ENCODE data around the gene COL18A1. TPM values are rescaled to one million over a fixed set of nuclear protein-coding genes. Genes with fewer than 3 reads are reported as not detected.

COL18A1 gene
- total and polyA plus RNA-seq, 2 of the 8 experiments (the other 6 are each of a cell fraction or from before 2014, with no cell fraction given): 145 to 201 TPM

- WGBS, 2 experiments (ENCODE audit: extremely low coverage in 1 of 2, insufficient coverage in 1 of 2, insufficient read length in 1 of 2, insufficient replicate concordance in 2 of 2, low coverage in 1 of 2, low lambda C conversion rate in 2 of 2, missing lambda C conversion rate in 1 of 2): 87% methylated on average over 18 of the region's 21 CpGs; no CpG with 5 or more reads in 1 of the 2 experiments
- FAIRE-seq: no peak
- Histone ChIP-seq H2AK5ac (ENCODE audit: low read depth, low read length) (peak overlapping the region; percentile 41; the same call in 1 of the 2 replicates), H3K14ac (ENCODE audit: insufficient read length) (no peak overlapping the region), H4K20me1 (replicated peaks in 1 of 2; ENCODE audit: control insufficient read depth in 1 of 2, insufficient read depth in 2 of 2, low read length in 2 of 2) (no peaks in the 10 kb centered on the region), H3K9ac (replicated peaks in 1 of 4; ENCODE audit: extremely low read depth in 1 of 4, low read depth in 3 of 4, low read length in 3 of 4) (0 out of 7 replicates have a peak overlapping the region, but pooled peaks of 1 of the 4 experiments have one; percentile 1), H3K18ac (ENCODE audit: extremely low read depth, low read length) (no peak overlapping the region), H2BK15ac (ENCODE audit: low read length) (peak overlapping the region; percentile 23; the same call in 1 of the 2 replicates), H3K9me3 (ENCODE audit: insufficient read depth in 2 of 2, low read depth in 1 of 2, low read length in 1 of 2) (peaks cover 10 to 13% of the 10 kb centered on the region in 2 experiments; a peak in 3 of 4 replicates), H3K27me3 (replicated peaks in 1 of 4; ENCODE audit: control insufficient read depth in 3 of 4, extremely low read depth in 1 of 4, insufficient read depth in 3 of 4, low read length in 3 of 4) (no peaks in the 10 kb centered on the region; a peak in 1 of 7 replicates), H3K79me1 (ENCODE audit: low read depth, low read length) (no peaks in the 10 kb centered on the region), H3K23me2 (ENCODE audit: low read depth, low read length) (no peaks in the 10 kb centered on the region), H3K36me3 (ENCODE audit: control insufficient read depth in 2 of 4, insufficient read depth in 4 of 4, low read length in 3 of 4) (no peaks in the 10 kb centered on the region), H2BK12ac (ENCODE audit: low read depth, low read length) (no peak overlapping the region; the same call in 1 of the 2 replicates), H3K4me1 (replicated peaks in 1 of 4; ENCODE audit: control insufficient read depth in 3 of 4, insufficient read depth in 4 of 4, low read length in 3 of 4) (peaks cover 6 to 10% (median 7%) of the 10 kb centered on the region in 4 experiments), H3K23ac (ENCODE audit: insufficient read length) (no peak overlapping the region), H2AFZ (ENCODE audit: low read length) (no peak overlapping the region), H3K79me2 (ENCODE audit: control insufficient read depth in 1 of 2, insufficient read depth in 2 of 2, low read length in 2 of 2) (no peaks in the 10 kb centered on the region), H2BK120ac (replicated peaks; ENCODE audit: low read depth, low read length) (no peak overlapping the region), H3K27ac (ENCODE audit: low read depth, low read length) (no peak overlapping the region), H4K5ac (ENCODE audit: insufficient read length, low read depth, low read length) (no peak overlapping the region), H2BK5ac (ENCODE audit: low read depth, low read length) (0 out of 2 replicates have a peak overlapping the region, but pooled peaks have one; percentile 61), H4K91ac (replicated peaks; ENCODE audit: insufficient read length, low read length) (peak overlapping the region; percentile 86), H2BK20ac (ENCODE audit: low read length) (peak overlapping the region; percentile 75), H3K4me2 (ENCODE audit: insufficient read depth in 1 of 2, low read depth in 2 of 2, low read length in 2 of 2) (no peak overlapping the region), H3K56ac (replicated peaks; ENCODE audit: insufficient read length, low read depth, low read length) (no peak overlapping the region), H4K8ac (ENCODE audit: extremely low read depth, insufficient read depth, low read length) (no peak overlapping the region; the same call in 1 of the 2 replicates), H3K4ac (replicated peaks; ENCODE audit: insufficient read length, low read depth, low read length) (no peak overlapping the region), H3K4me3 (ENCODE audit: extremely low read depth in 1 of 4, insufficient read depth in 2 of 4, low read depth in 3 of 4, low read length in 4 of 4) (no peak overlapping the region)
- ChIA-PET POLR2A (ENCODE audit: partially characterized antibody) (no interaction called here), CTCF (ENCODE audit: partially characterized antibody) (interaction anchor here (1.0 to 1.2 kb wide), 2 partner anchors 27 to 88 kb away, joined by 3 to 5 read pairs; no protein-coding TSS in a partner anchor)
- no peak for DNase-seq (ENCODE audit: low read depth in 1 of 2, low spot score in 2 of 2)
- TF ChIP-seq PHF8 (conservative IDR thresholded peaks at IDR 0.05; ENCODE audit: low read depth, low read length) (no peak), TBP (IDR thresholded peaks at IDR 0.05; ENCODE audit: low read depth, low read length) (no peak), CEBPB (IDR thresholded peaks at IDR 0.05; ENCODE audit: low read depth, low read length) (no peak), RAD21 (IDR thresholded peaks at IDR 0.05 in 1 of 2, conservative IDR thresholded peaks at IDR 0.05 in 1 of 2; ENCODE audit: low read depth in 2 of 2, low read length in 2 of 2) (no peak), EGR1 (IDR thresholded peaks at IDR 0.05; ENCODE audit: borderline replicate concordance, low read depth, low read length) (no peak), SUZ12 (IDR thresholded peaks at IDR 0.05; ENCODE audit: low read length) (no peak), KDM4A (IDR thresholded peaks at IDR 0.05; ENCODE audit: low read depth, low read length, severe bottlenecking) (no peak), GABPA (IDR thresholded peaks at IDR 0.05; ENCODE audit: borderline replicate concordance, insufficient read depth, low read length) (no peak), CBX8 (IDR thresholded peaks at IDR 0.05; ENCODE audit: borderline replicate concordance, low read depth, low read length) (no peak), CBX5 (IDR thresholded peaks at IDR 0.05; ENCODE audit: low read depth, low read length) (no peak), BRCA1 (IDR thresholded peaks at IDR 0.05; ENCODE audit: low read depth, low read length) (no peak), MAX (IDR thresholded peaks at IDR 0.05) (no peak)
Measured at GRCh38 chr21:45379171-45379900, 25.6 kb upstream of the COL18A1 start.

All from H1 (cell line).